ENCODE results near the gene ETFDH.
"Not testable (repeated sequence)": the region's sequence is repeated elsewhere in the genome, so short reads cannot be mapped to it uniquely, and the experiment has no call there.

The ETFDH gene

DNA sequence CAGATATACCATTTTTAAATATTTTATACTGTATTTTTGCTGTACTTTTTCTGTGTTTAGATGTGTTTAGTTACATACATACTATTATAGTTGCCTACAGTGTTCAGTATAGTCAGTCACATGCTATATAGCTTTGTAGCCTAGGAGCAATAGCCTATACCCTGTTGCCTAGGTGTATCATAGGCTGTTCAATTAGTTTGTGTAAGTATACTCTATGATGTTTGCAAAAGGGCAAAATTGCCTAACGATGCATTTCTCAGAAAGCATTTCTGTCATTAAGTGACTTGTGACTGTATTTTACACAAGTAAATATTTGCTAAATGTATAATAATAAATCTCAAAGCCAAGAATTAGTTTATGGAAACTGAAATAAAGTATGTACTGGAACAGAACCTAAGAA, 9.5 kb downstream of the ETFDH start:
- Histone ChIP-seq H3K9me3 (ENCODE audit: low read length) (no peaks in the 10 kb centered on the region), H3K27ac (ENCODE audit: low read depth, low read length) (no peak overlapping the region), H3K4me3 (ENCODE audit: low read depth in 1 of 2, low read length in 2 of 2) (no peak overlapping the region), H3K27me3 (ENCODE audit: control insufficient read depth in 1 of 2, insufficient read depth in 2 of 2, low read length in 2 of 2) (no peaks in the 10 kb centered on the region), H3K9ac (ENCODE audit: low read length) (no peak overlapping the region), H3K4me1 (ENCODE audit: insufficient read depth, low read length) (no peaks in the 10 kb centered on the region), H3K36me3 (ENCODE audit: insufficient read depth, low read length) (peaks cover 14% of the 10 kb centered on the region)

DNA sequence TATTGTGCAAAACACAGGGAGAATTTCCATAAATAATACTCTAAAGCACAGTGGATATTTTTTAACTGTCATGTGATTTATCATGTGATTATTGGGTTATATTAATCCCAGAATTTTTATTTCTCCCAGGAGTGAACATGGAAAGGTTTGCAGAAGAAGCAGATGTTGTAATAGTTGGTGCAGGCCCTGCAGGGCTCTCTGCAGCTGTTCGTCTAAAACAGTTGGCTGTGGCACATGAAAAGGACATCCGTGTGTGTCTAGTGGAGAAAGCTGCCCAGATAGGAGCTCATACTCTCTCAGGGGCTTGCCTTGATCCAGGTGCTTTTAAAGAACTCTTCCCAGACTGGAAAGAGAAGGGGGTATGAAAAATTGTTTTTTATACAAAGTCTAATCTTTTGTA, 10.0 kb downstream of the ETFDH start:
- no peaks in the 10 kb centered on the region for H3K9me3 ChIP-seq (ENCODE audit: low read length)
- H3K36me3 ChIP-seq (ENCODE audit: insufficient read depth, low read length), result peaks cover 18% of the 10 kb centered on the region
- H3K4me1 ChIP-seq (ENCODE audit: insufficient read depth, low read length), result no peaks in the 10 kb centered on the region
- no peak overlapping the region for H3K4me3 ChIP-seq (ENCODE audit: low read depth in 1 of 2, low read length in 2 of 2)
- no peak overlapping the region for H3K27ac ChIP-seq (ENCODE audit: low read depth, low read length)
- H3K9ac ChIP-seq (ENCODE audit: low read length), result no peak overlapping the region
- no peaks in the 10 kb centered on the region for H3K27me3 ChIP-seq (ENCODE audit: control insufficient read depth in 1 of 2, insufficient read depth in 2 of 2, low read length in 2 of 2)

DNA sequence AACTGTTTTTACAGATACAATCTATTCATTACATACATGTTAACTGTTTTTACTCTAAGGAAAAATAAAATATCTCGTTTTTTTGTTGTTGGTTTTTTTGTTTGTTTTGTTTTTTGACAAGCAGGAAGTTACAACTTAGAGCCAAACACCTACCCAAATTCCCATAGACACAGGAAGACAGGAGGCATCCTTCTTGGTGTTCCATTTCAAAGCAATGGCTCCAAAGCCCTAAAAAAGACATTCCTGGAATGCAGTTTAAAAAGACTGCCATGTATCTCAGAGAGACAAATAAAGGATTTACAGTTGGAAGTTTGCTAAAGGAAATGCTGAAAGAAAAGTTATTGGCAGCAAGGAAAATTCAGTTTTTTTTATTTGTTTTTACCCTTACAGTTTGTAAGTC, 16.7 kb downstream of the ETFDH start:
- Histone ChIP-seq H3K27ac (ENCODE audit: low read depth, low read length) (no peak overlapping the region), H3K4me1 (ENCODE audit: insufficient read depth, low read length) (no peaks in the 10 kb centered on the region), H3K36me3 (ENCODE audit: insufficient read depth, low read length) (peaks cover 23% of the 10 kb centered on the region), H3K9ac (ENCODE audit: low read length) (no peak overlapping the region), H3K4me3 (ENCODE audit: low read depth in 1 of 2, low read length in 2 of 2) (no peak overlapping the region), H3K27me3 (ENCODE audit: control insufficient read depth in 1 of 2, insufficient read depth in 2 of 2, low read length in 2 of 2) (no peaks in the 10 kb centered on the region), H3K9me3 (ENCODE audit: low read length) (no peaks in the 10 kb centered on the region)

GRCh38 chr4:158704274-158704673, 32.2 kb downstream of the ETFDH start:
- Histone ChIP-seq H3K4me3 (ENCODE audit: low read depth in 1 of 2, low read length in 2 of 2) (no peak overlapping the region), H3K27me3 (ENCODE audit: control insufficient read depth in 1 of 2, insufficient read depth in 2 of 2, low read length in 2 of 2) (no peaks in the 10 kb centered on the region), H3K4me1 (ENCODE audit: insufficient read depth, low read length) (no peaks in the 10 kb centered on the region), H3K36me3 (ENCODE audit: insufficient read depth, low read length) (peaks cover 29% of the 10 kb centered on the region), H3K9me3 (ENCODE audit: low read length) (no peaks in the 10 kb centered on the region), H3K9ac (ENCODE audit: low read length) (no peak overlapping the region), H3K27ac (ENCODE audit: low read depth, low read length) (no peak overlapping the region)

DNA sequence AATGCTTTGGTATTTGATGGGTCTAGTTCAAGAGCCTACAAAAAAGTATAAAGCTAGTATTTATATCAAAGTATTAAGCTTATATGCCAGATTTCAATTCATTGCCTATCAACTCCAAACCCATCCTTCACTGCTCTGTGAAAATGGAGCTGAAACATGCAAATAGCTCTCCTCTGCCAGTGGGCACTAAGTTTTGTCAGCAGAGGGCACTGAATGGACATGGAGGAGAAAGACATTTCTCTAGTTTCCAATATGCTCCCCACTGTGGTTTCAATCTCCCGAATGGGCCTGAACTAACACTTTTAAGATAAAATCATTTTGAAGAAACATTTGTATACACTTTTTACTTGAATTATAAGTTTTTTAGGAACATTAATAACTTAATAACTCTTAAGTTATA, 38.7 kb downstream of the ETFDH start:
- H3K4me3 ChIP-seq (ENCODE audit: low read depth in 1 of 2, low read length in 2 of 2), result no peak overlapping the region
- no peaks in the 10 kb centered on the region for H3K9me3 ChIP-seq (ENCODE audit: low read length)
- no peak overlapping the region for H3K27ac ChIP-seq (ENCODE audit: low read depth, low read length)
- H3K36me3 ChIP-seq (ENCODE audit: insufficient read depth, low read length), result peaks cover 54% of the 10 kb centered on the region
- no peaks in the 10 kb centered on the region for H3K27me3 ChIP-seq (ENCODE audit: control insufficient read depth in 1 of 2, insufficient read depth in 2 of 2, low read length in 2 of 2)
- H3K9ac ChIP-seq (ENCODE audit: low read length), result no peak overlapping the region
- no peaks in the 10 kb centered on the region for H3K4me1 ChIP-seq (ENCODE audit: insufficient read depth, low read length)

GRCh38 chr4:158712622-158713021, 40.5 kb downstream of the ETFDH start:
- H3K4me3 ChIP-seq (ENCODE audit: low read depth in 1 of 2, low read length in 2 of 2); H3K27ac ChIP-seq (ENCODE audit: low read depth, low read length); H3K4me1 ChIP-seq (ENCODE audit: insufficient read depth, low read length); H3K9ac ChIP-seq (ENCODE audit: low read length); H3K27me3 ChIP-seq (ENCODE audit: control insufficient read depth in 1 of 2, insufficient read depth in 2 of 2, low read length in 2 of 2); H3K9me3 ChIP-seq (ENCODE audit: low read length): not testable (repeated sequence)
- H3K36me3 ChIP-seq (ENCODE audit: insufficient read depth, low read length), result peaks cover 51% of the 10 kb centered on the region

- peaks cover 63% of the 10 kb centered on the region for H3K36me3 ChIP-seq (ENCODE audit: insufficient read depth, low read length)
- no peaks in the 10 kb centered on the region for H3K4me1 ChIP-seq (ENCODE audit: insufficient read depth, low read length)
- no peak overlapping the region for H3K4me3 ChIP-seq (ENCODE audit: low read depth in 1 of 2, low read length in 2 of 2)
- H3K9me3 ChIP-seq (ENCODE audit: low read length), result no peaks in the 10 kb centered on the region
- no peaks in the 10 kb centered on the region for H3K27me3 ChIP-seq (ENCODE audit: control insufficient read depth in 1 of 2, insufficient read depth in 2 of 2, low read length in 2 of 2)
- H3K9ac ChIP-seq (ENCODE audit: low read length), result no peak overlapping the region
- no peak overlapping the region for H3K27ac ChIP-seq (ENCODE audit: low read depth, low read length)
Observed at GRCh38 chr4:158714937-158715336, 42.8 kb downstream of the ETFDH start.

DNA sequence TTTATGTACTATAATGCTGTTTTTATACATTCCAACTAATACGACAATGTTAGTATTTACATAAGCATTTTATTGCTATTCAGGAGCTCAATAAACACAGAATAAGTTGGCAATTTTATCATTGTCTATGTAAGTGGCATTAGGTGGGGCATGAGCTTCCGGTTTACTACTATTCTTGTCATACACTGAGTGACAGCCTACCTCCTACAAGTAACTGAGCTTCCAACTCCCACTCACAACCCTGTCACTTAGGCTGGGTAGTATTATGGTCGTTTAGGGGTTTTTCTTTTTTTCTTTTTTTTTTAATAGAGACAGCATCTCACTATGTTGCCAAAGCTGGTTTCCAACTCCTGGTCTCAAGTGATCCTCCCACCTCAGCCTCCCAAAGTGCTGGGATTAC, 43.7 kb downstream of the ETFDH start:
- H3K4me1 ChIP-seq (ENCODE audit: insufficient read depth, low read length), result no peaks in the 10 kb centered on the region
- no peak overlapping the region for H3K4me3 ChIP-seq (ENCODE audit: low read depth in 1 of 2, low read length in 2 of 2)
- H3K9me3 ChIP-seq (ENCODE audit: low read length), result no peaks in the 10 kb centered on the region
- H3K9ac ChIP-seq (ENCODE audit: low read length), result no peak overlapping the region
- H3K36me3 ChIP-seq (ENCODE audit: insufficient read depth, low read length), result peaks cover 63% of the 10 kb centered on the region
- H3K27me3 ChIP-seq (ENCODE audit: control insufficient read depth in 1 of 2, insufficient read depth in 2 of 2, low read length in 2 of 2), result no peaks in the 10 kb centered on the region
- H3K27ac ChIP-seq (ENCODE audit: low read depth, low read length), result no peak overlapping the region

DNA sequence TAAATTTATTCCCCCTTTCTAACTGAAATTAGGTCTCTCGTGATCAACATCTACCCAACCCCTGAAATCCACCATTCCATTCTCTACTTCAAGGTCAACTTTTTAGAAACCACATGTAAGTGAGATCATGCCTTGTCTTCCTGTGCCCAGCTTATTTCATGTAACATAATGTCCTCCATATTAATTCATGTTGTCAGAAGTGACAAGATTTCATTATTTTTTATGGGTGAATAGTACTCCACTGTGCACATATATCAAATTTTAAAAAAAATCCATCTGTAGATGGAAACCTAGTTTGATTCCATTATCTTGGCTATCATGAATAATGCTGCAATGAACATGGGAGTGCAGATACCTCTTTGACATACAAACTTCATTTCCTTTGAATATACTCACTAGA, 49.6 kb downstream of the ETFDH start:
- Histone ChIP-seq H3K27me3 (ENCODE audit: control insufficient read depth in 1 of 2, insufficient read depth in 2 of 2, low read length in 2 of 2) (no peaks in the 10 kb centered on the region), H3K9ac (ENCODE audit: low read length) (no peak overlapping the region), H3K9me3 (ENCODE audit: low read length) (no peaks in the 10 kb centered on the region), H3K4me3 (ENCODE audit: low read depth in 1 of 2, low read length in 2 of 2) (no peak overlapping the region), H3K4me1 (ENCODE audit: insufficient read depth, low read length) (peaks cover 8% of the 10 kb centered on the region), H3K36me3 (ENCODE audit: insufficient read depth, low read length) (peaks cover 31% of the 10 kb centered on the region), H3K27ac (ENCODE audit: low read depth, low read length) (no peak overlapping the region)

GRCh38 chr4:158722291-158722916, 50.3 kb downstream of the ETFDH start:
- peak overlapping the region; percentile 81 to 97 for H3K4me3 ChIP-seq (ENCODE audit: low read depth in 1 of 2, low read length in 2 of 2)
- H3K4me1 ChIP-seq (ENCODE audit: insufficient read depth, low read length), result peaks cover 8% of the 10 kb centered on the region
- H3K27ac ChIP-seq (ENCODE audit: low read depth, low read length), result peak overlapping the region; percentile 77
- H3K27me3 ChIP-seq (ENCODE audit: control insufficient read depth in 1 of 2, insufficient read depth in 2 of 2, low read length in 2 of 2), result no peaks in the 10 kb centered on the region
- H3K36me3 ChIP-seq (ENCODE audit: insufficient read depth, low read length), result peaks cover 27% of the 10 kb centered on the region
- no peaks in the 10 kb centered on the region for H3K9me3 ChIP-seq (ENCODE audit: low read length)
- H3K9ac ChIP-seq (ENCODE audit: low read length), result peak overlapping the region; percentile 75

GRCh38 chr4:158722917-158723793, 51.1 kb downstream of the ETFDH start, which contains the start of gene PPID:
TSS of gene PPID (minus strand) at chr4:158723396. CDS start at chr4:158723288, 108 bp downstream.
- Histone ChIP-seq H3K4me3 (ENCODE audit: low read depth in 1 of 2, low read length in 2 of 2) (peak within 1 kb of the TSS; percentile 81 to 97), H3K9me3 (ENCODE audit: low read length) (no peaks in the 10 kb centered on the region), H3K36me3 (ENCODE audit: insufficient read depth, low read length) (peaks cover 20% of the 10 kb centered on the region), H3K4me1 (ENCODE audit: insufficient read depth, low read length) (peaks cover 8% of the 10 kb centered on the region), H3K27me3 (ENCODE audit: control insufficient read depth in 1 of 2, insufficient read depth in 2 of 2, low read length in 2 of 2) (no peaks in the 10 kb centered on the region), H3K9ac (ENCODE audit: low read length) (peak within 1 kb of the TSS; percentile 75), H3K27ac (ENCODE audit: low read depth, low read length) (peak within 1 kb of the TSS; percentile 77)
